ENCODE measurements around the gene NEURL4.

Gene NEURL4

GRCh38 chr17:7304179-7304578 lies 25.0 kb downstream of the NEURL4 start:
- DNase-seq (ENCODE audit: low read depth): no peak

GRCh38 chr17:7296189-7296861 lies 32.8 kb downstream of the NEURL4 start:
- peak; percentile 51 for DNase-seq (ENCODE audit: low read depth)

DNA sequence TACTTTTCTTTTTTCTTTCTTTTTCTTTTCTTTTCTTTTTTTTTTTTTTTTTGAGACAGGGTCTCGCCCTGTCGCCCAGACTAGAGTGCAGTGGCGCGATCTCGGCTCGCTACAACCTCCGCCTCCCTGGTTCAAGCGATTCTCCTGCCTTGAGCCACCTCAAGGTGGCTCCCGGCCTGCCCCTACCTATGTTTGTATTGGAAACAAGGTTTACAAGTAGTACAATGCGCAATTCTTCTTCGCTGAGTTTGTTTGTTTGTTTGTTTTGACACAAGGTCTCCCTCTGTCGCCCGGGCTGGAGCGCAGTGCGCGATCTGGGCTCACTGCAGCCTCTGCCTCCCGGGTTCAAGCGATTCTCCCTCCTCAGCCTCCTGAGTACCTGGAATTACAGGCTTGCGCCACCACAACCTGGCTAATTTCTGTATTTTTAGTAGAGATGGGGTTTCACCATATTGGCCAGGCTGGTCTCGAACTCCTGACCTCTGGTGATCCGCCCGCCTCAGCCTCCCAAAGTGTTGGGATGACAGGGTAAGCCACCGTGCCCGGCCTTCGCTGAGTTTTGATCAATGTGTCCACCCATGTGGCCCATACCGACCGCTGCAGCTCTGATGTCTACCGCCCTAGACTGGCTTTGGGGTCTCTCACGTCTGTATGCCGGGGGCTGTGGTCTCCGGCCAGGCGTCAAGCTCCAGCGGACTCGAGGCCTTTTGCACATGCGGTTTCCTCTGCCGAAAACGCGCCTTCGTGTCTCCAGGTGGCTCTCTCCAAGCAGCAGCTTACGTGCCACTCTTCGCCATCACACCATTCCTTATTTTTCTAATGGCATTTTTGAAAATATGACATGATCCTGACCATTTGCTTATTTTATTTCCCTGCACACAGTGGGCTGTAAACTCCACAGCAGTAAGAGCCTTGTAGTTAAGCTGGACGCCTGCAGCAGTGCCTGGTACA lies 33.6 kb downstream of the NEURL4 start:
- no peak for DNase-seq (ENCODE audit: low read depth)

GRCh38 chr17:7294614-7295153 lies 34.5 kb downstream of the NEURL4 start, which contains the start of gene YBX2:
Gene YBX2 (minus strand): TSS chr17:7294639. CDS start chr17:7294500, 139 bp downstream.
- DNase-seq (ENCODE audit: low read depth): peak; percentile 66

DNA sequence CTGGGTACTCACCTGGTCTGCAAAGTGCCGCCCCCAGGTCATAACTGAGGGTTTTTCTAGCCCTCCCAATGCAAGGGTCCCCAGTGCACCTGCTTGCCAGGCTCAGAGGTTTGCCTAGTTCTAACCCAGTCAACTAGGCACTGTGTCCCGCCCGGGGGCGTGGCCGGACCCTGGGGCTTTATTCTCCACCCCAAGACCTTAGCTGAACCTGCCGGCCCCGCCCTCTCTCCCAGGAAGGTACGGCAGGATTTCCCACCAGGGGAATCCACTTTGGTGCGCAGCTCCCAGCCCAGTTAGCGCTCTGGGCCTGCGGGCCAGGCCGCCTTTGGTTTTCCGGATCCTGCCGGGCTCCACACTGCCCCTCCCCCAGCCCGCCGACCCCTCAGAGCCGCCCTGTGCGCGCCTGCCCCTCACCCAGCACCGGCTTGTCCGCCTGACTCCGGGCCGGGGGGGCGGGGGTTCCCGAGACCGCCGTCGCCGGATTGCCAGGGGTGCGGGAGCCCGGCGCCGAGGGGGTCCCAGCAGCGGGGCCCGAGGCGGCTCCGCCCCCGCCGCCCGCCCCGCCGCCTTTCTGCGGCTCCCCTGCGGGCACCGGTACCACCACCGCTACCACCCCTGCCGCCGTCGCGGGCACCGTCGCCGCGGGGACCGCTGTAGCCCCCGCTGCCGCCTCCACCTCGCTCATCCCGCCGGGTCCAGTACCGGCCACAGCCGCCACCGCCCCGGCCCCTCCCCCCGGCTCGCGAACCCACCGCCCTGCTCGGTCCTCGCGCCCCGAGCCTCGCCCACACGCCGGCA lies 35.1 kb downstream of the NEURL4 start:
- no peak for DNase-seq (ENCODE audit: low read depth)

DNA sequence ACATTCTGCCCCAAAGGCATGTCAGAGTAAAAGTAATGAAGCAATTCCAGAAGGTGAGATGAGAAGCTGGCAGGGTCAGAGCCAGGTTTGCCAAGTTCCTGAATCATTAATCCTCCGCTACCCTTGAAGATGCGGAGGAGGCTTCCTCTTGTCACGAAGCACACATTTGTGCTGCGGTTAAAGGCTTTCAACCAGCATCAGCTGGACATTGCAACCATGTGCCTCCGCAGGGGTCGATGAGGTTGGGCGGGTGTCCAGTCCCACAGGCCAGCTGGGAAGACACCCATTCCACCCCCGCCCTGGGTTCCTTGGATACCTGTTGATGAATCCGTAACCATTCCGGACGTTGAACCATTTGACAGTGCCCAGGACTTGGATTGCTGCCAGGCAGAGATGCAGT lies 36.0 kb downstream of the NEURL4 start:
- no peak for DNase-seq (ENCODE audit: low read depth)

- DNase-seq (ENCODE audit: low read depth): no peak
Measured at GRCh38 chr17:7292729-7293128, 36.4 kb downstream of the NEURL4 start.

GRCh38 chr17:7292194-7292593 lies 36.9 kb downstream of the NEURL4 start:
- DNase-seq (ENCODE audit: low read depth): no peak

DNA sequence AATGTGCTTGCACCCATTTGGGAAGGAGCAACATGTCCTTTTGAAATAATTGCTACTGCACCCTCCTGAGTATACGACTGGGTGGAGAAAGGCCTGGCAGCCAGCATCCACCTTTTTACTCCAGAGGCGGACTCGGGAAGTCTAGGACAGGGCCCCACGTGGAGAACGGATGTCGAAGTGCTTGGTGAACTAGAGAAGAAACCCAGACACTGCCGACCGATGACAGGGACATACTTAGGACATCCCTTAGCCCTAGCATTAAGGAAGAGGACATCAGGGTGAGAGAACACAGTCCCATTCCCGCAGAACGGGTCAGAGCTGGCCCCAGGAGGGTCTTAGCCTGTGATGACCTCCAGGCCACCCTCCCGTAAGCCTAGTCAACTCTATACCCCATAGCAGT lies 38.5 kb downstream of the NEURL4 start:
- DNase-seq (ENCODE audit: low read depth): no peak

DNA sequence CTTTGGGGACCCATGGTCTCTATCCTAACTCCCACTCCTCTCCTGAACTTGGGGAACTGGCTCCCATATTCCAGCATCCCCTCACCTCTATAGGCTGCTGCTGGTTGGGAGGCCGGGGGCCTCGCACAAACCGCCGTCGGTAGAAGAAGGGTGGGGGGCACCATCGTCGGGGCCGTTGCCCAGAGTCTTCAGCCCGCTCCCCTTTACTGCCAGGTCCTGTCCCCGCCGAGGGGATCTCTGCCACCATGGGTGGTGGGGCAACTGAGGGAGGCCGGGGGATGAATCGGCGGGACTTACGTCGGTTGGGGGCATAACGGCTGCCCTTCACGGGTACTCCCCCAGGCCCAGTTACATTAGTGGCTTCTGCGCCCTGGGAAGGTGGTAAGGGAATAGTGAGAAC lies 39.0 kb downstream of the NEURL4 start:
- no peak for DNase-seq (ENCODE audit: low read depth)

DNA sequence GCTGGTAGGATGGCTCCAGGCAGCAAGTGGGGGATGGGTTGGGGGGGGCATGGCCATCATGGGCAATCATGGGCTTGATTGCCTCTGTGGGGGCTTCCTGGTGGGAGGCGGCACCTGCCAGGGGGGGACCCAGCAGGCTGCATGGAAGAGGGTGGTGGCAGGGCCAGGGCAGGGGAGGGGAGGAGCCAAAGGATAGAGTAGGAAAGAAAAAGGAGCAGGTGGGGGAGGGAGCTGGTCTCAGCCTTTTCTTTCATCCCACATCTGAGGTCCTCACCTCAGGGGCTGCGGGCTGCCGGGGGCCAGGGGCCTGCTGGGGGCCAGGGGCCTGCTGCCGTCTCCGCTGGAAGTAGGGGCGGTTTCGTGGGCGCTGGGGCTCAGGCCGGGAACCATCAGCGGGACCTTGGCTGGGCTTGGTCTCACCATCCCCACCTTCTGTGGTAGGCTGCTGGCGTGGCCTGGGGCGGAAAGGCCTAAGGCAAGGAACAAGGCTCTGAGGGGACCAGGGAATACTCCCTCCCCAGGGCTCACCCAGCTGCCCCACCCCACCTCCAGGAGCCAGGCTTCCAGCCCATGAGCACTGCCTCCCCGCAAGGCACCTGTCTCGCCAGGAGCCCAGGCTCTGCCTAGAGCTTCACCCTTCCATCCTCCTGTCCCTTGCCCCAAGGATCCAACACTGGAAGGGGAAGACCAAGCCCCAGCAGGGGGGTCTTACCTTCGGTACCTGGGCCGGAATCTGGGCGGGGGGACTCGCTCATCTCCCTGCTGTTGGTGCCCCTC lies 39.7 kb downstream of the NEURL4 start:
- DNase-seq (ENCODE audit: low read depth): no peak

GRCh38 chr17:7285679-7286078 lies 43.5 kb downstream of the NEURL4 start:
- no peak for DNase-seq (ENCODE audit: low read depth)

DNA sequence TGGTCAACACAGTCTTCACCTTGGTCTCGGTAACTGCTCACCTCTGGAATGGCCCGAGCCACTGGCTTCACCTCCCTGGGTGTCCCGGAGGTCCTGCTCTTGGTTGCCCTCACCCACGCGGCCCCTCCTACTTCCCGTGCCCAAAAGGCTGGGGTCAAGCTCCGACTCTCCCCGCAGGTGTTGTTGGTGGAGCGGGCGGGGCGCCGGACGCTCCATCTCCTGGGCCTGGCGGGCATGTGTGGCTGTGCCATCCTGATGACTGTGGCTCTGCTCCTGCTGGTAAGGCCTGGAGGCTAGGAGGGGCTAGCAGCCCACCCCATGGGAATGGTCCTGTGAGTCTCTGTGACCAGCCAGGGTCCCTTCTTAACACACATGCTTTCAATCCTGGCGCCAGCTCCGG lies 44.2 kb downstream of the NEURL4 start:
- no peak for DNase-seq (ENCODE audit: low read depth)

DNA sequence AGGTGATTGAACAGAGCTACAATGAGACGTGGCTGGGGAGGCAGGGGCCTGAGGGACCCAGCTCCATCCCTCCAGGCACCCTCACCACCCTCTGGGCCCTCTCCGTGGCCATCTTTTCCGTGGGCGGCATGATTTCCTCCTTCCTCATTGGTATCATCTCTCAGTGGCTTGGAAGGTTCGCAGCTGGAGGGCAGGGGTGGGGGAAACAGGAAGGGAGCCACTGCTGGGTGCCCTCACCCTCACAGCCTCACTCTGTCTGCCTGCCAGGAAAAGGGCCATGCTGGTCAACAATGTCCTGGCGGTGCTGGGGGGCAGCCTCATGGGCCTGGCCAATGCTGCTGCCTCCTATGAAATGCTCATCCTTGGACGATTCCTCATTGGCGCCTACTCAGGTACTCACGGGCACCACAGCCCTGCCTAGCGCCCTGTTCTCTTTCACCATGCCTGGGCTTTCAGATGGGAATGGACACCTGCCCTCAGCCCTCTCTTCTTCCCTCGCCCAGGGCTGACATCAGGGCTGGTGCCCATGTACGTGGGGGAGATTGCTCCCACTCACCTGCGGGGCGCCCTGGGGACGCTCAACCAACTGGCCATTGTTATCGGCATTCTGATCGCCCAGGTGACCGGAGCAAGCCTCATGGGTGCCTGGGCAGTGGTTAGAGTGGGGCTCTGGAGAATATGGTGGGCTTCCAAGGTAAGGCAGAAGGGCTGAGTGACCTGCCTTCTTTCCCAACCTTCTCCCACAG lies 45.5 kb downstream of the NEURL4 start:
- DNase-seq (ENCODE audit: low read depth): no peak

- no peak for DNase-seq (ENCODE audit: low read depth)
Measured at GRCh38 chr17:7282752-7283321, 46.3 kb downstream of the NEURL4 start.

DNA sequence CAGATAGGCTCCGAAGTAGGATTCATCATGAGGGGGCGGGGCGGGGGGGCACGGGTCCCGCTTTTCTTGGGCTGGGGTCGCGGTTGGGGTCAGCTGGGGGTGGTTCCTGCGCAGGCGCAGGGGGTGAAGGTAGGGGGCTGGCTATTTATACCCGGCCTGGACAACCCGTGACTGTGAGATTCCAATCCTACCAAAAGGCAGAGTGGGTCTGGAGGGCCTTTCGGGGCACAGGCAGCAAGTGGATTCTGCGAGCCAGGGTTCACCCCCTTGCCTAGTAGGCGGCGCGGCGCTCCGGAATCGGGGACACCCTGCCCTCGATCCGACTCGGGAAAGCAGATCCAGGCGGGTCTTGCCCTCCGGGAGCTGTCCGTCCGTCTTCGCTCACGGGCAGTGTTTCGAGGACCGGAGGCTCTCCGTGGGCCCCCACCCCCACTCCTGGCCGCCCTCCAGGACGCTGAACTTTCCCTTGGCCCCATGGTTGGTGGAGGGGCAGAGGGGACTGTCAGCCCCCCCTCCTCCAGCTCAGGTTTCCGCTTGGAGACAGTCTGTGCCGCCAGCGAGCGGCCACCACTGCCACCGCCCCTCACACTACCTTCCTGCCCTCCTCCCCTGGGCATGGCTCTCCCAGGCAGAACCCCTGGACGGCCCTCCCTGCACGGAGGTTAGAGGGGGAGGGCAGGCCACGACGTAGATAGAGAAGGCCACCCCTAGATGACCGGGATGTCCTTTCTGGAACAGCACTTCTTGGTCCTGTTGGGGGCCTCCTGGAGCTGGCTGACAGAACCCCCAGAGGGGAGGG lies 47.0 kb downstream of the NEURL4 start:
- DNase-seq (ENCODE audit: low read depth): no peak

- peak; percentile 87 for DNase-seq (ENCODE audit: low read depth)
Measured at GRCh38 chr17:7281074-7281952, 47.8 kb downstream of the NEURL4 start, which contains the start of gene SLC2A4. Gene SLC2A4 (plus strand): TSS chr17:7281718. CDS start chr17:7281935, 217 bp downstream.

DNA sequence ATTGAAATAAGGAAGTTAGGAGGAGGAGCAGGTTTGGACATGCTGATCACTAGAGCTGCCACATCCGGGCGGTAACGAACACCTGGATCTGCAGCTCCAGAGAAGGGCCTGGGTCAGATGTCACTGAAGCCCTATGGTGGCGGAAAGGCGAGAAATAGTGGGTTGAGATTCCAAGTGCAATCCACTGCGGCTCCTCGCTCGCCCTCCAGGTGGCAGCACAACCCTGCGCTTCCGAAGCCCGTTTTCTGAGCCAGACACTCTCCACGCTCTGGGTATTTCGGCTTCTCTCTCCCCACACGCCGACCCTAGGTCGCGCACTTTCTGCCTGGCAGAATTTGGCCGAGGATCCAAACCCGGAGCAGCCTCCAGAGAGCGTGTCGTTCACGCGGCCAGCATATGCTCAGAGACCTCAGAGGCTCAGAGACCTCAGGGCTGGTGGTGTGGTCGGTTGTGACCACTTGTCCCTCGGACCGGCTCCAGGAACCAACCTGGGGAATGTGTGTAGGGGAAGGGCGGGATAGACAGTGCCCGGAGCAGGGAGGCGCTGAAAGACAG lies 48.5 kb downstream of the NEURL4 start:
- DNase-seq (ENCODE audit: low read depth): peak; percentile 81

Measured in stimulated activated CD4-positive, alpha-beta T cell treated with anti-CD3 and anti-CD28 coated beads, Interleukin-2, amount 100 ng/mL, for 4 hours (primary cell).